OCI-LY7 (cell line): ENCODE measurements around the gene CRYBB1. TPM values are rescaled to one million over a fixed set of nuclear protein-coding genes. Genes with fewer than 3 reads are reported as not detected.

Experiments
- BruUV-seq: library from RNA; stranded (reverse); fragments of 400-500 nt; replicated peaks from 2 replicates; lab custom pipeline; 2021; lab: Mats Ljungman, UMichigan
- CTCF ChIA-PET: fragments of 300-600 bp; sonication (Branson Sonifier 250); formaldehyde crosslinking; loops from one replicate; lab custom pipeline; 2022; ENCODE audit warnings: antibody characterized with exemption; ENCODE audit not compliant: unreplicated experiment; lab: Charles Lee
- POLR2A ChIA-PET: fragments of 300-600 bp; sonication (Branson Sonifier 250); formaldehyde crosslinking; loops from one replicate; lab custom pipeline; 2022; ENCODE audit warnings: antibody characterized with exemption; lab: Charles Lee
- DNase-seq: peaks from one replicate; pipeline ENCODE4 v3.0.0-alpha.2; 2015; ENCODE audit warnings: low spot score
- H2AFZ ChIP-seq: fragments of 200-600 bp; sonication (generic), shearing (Covaris generic); 2 replicates; pipeline ENCODE4 v1.6.1; 2014; ENCODE audit warnings: mild to moderate bottlenecking, antibody characterized with exemption, low read length, moderate library complexity
- H3K27ac ChIP-seq: fragments of 200-600 bp; sonication (generic); 2 replicates; pipeline ENCODE4 v1.5.1; 2014; ENCODE audit warnings: mixed run types, low read depth, mild to moderate bottlenecking, moderate library complexity, low read length, inconsistent platforms; ENCODE audit not compliant: poor library complexity, severe bottlenecking
- H3K36me3 ChIP-seq: fragments of 200-600 bp; sonication (generic); 2 replicates; pipeline ENCODE4 v1.6.1; 2014; ENCODE audit warnings: mild to moderate bottlenecking, antibody characterized with exemption, low read length, moderate library complexity, mixed read lengths; ENCODE audit not compliant: insufficient read depth
- H3K4me1 ChIP-seq: fragments of 200-600 bp; sonication (generic); 2 replicates; pipeline ENCODE4 v1.5.1; 2014; ENCODE audit warnings: mild to moderate bottlenecking, low read length; ENCODE audit not compliant: insufficient read depth, poor library complexity, severe bottlenecking
- H3K4me2 ChIP-seq: fragments of 200-600 bp; sonication (generic); 2 replicates; pipeline ENCODE4 v1.6.1; 2014; ENCODE audit warnings: mild to moderate bottlenecking, low read length
- H3K4me3 ChIP-seq: fragments of 200-600 bp; sonication (generic); 2 replicates; pipeline ENCODE4 v1.5.1; 2014; ENCODE audit warnings: mild to moderate bottlenecking, low read depth, low read length; ENCODE audit not compliant: poor library complexity, severe bottlenecking
- H3K79me2 ChIP-seq: fragments of 200-600 bp; sonication (generic); 2 replicates; pipeline ENCODE4 v1.6.1; 2016; ENCODE audit warnings: low read depth, mild to moderate bottlenecking, low read length, moderate library complexity, mixed read lengths; ENCODE audit not compliant: insufficient read depth
- H3K9me2 ChIP-seq: fragments of 200-600 bp; sonication (generic); 2 replicates; pipeline ENCODE4 v1.6.1; 2016; ENCODE audit warnings: mild to moderate bottlenecking, low read length, mixed read lengths; ENCODE audit not compliant: insufficient read depth
- H3K9me3 ChIP-seq: fragments of 200-600 bp; sonication (generic); 2 replicates; pipeline ENCODE4 v1.6.1; 2014; ENCODE audit warnings: mild to moderate bottlenecking, mixed run types, low read length, mixed read lengths
- H4K20me1 ChIP-seq: fragments of 200-600 bp; sonication (generic); 2 replicates; pipeline ENCODE4 v1.6.1; 2014; ENCODE audit warnings: mild to moderate bottlenecking, antibody characterized with exemption, low read length, moderate library complexity, mixed read lengths; ENCODE audit not compliant: insufficient read depth
- CTCF ChIP-seq: fragments of 200-600 bp; sonication (generic); conservative IDR thresholded peaks from 2 replicates; pipeline ENCODE4 v1.5.1; 2014; ENCODE audit warnings: mild to moderate bottlenecking, antibody characterized with exemption, low read length, moderate library complexity, mixed read lengths
- EZH2phosphoT487 ChIP-seq: fragments of 200-600 bp; sonication (generic); IDR thresholded peaks from 2 replicates; pipeline ENCODE4 v1.6.1; 2018; ENCODE audit warnings: low read depth, borderline replicate concordance, mild to moderate bottlenecking, mixed run types, antibody characterized with exemption, low read length, moderate library complexity, mixed read lengths
- intact Hi-C: fragments of 100-400 bp; cut with micrococcal nuclease; formaldehyde crosslinking; loops from one replicate; pipeline ENCODE4 v1.10.0; 2022; ENCODE audit not compliant: unreplicated experiment
- total RNA-seq, 2 experiments: library from RNA; depleted of rRNA in 1 of 2; stranded (reverse); fragments of >200 nt in 1 of 2; shearing (Covaris generic) in 1 of 2; gene quantifications; 2 replicates each; pipeline ENCODE4 v1.2.3, GENCODE V29; 2014 to 2022

Gene CRYBB1
- total RNA-seq, 2 experiments from 2014 or later, result 0.35 TPM; not detected in 1

GRCh38 chr22:26554956-26555355 lies 62.9 kb downstream of the CRYBB1 start:
- ChIA-PET POLR2A (interaction anchor here (0.9 to 1.9 kb wide), 2 partner anchors 12 to 19 kb away, joined by 5 to 11 read pairs; no protein-coding TSS in a partner anchor), CTCF (no interaction called here)
- H3K4me3 ChIP-seq, result no peak overlapping the region
- H2AFZ ChIP-seq, result no peak overlapping the region
- peaks cover 34% of the 10 kb centered on the region for H3K4me1 ChIP-seq
- BruUV-seq, result no TSS peak
- intact Hi-C loops, result no loop called here
- DNase-seq, result peak; percentile 20
- no peak for TF ChIP-seq EZH2phosphoT487
- TF ChIP-seq CTCF, result no peak
- no peaks in the 10 kb centered on the region for H3K79me2 ChIP-seq
- H3K9me2 ChIP-seq, result no peaks in the 10 kb centered on the region
- H3K9me3 ChIP-seq, result no peaks in the 10 kb centered on the region
- H3K4me2 ChIP-seq, result peak overlapping the region; percentile 7; the same call in 1 of the 2 replicates
- no peak overlapping the region for H3K27ac ChIP-seq
- no peaks in the 10 kb centered on the region for H4K20me1 ChIP-seq
- no peaks in the 10 kb centered on the region for H3K36me3 ChIP-seq

- no peaks in the 10 kb centered on the region for H3K36me3 ChIP-seq
- ChIA-PET CTCF (no interaction called here), POLR2A (interaction anchor here (0.6 to 0.7 kb wide), 3 partner anchors 14 to 24 kb away, joined by 3 read pairs; no protein-coding TSS in a partner anchor)
- H3K79me2 ChIP-seq, result no peaks in the 10 kb centered on the region
- H3K4me1 ChIP-seq, result peaks cover 34% of the 10 kb centered on the region
- no peaks in the 10 kb centered on the region for H3K9me2 ChIP-seq
- H2AFZ ChIP-seq, result no peak overlapping the region
- H4K20me1 ChIP-seq, result no peaks in the 10 kb centered on the region
- intact Hi-C loops, result no loop called here
- H3K27ac ChIP-seq, result no peak overlapping the region
- no peaks in the 10 kb centered on the region for H3K9me3 ChIP-seq
- peak overlapping the region; percentile 35 for H3K4me3 ChIP-seq
- BruUV-seq, result no TSS peak
- peak overlapping the region; percentile 67 for H3K4me2 ChIP-seq
- TF ChIP-seq EZH2phosphoT487 (no peak), CTCF (no peak)
- DNase-seq, result peak; percentile 34
These were observed 64.6 kb downstream of the CRYBB1 start for GRCh38 chr22:26553056-26553752.

GRCh38 chr22:26552466-26552865 lies 65.4 kb downstream of the CRYBB1 start:
- Histone ChIP-seq H3K27ac (no peak overlapping the region), H3K9me3 (no peaks in the 10 kb centered on the region), H3K4me3 (no peak overlapping the region), H3K79me2 (no peaks in the 10 kb centered on the region), H2AFZ (no peak overlapping the region), H3K36me3 (no peaks in the 10 kb centered on the region), H4K20me1 (no peaks in the 10 kb centered on the region), H3K9me2 (no peaks in the 10 kb centered on the region), H3K4me2 (no peak overlapping the region), H3K4me1 (peaks cover 34% of the 10 kb centered on the region)
- intact Hi-C loops, result no loop called here
- ChIA-PET CTCF (no interaction called here), POLR2A (interaction anchor here (0.6 kb wide), 2 partner anchors 13 to 24 kb away, joined by 3 read pairs; no protein-coding TSS in a partner anchor)
- DNase-seq, result no peak
- TF ChIP-seq CTCF (no peak), EZH2phosphoT487 (no peak)
- no TSS peak for BruUV-seq
